GM21717 (cell line): ENCODE results near the gene AKAP6.
A peak's percentile ranks its signal among the peaks of the same experiment; 100 is the strongest.

Experiments
- ATAC-seq: cut with Tn5 transposase; IDR thresholded peaks from one replicate; pipeline ENCODE4 v1.9.1; 2021; ENCODE audit warnings: mild to moderate bottlenecking, moderate library complexity; ENCODE audit not compliant: unreplicated experiment

The AKAP6 gene

DNA sequence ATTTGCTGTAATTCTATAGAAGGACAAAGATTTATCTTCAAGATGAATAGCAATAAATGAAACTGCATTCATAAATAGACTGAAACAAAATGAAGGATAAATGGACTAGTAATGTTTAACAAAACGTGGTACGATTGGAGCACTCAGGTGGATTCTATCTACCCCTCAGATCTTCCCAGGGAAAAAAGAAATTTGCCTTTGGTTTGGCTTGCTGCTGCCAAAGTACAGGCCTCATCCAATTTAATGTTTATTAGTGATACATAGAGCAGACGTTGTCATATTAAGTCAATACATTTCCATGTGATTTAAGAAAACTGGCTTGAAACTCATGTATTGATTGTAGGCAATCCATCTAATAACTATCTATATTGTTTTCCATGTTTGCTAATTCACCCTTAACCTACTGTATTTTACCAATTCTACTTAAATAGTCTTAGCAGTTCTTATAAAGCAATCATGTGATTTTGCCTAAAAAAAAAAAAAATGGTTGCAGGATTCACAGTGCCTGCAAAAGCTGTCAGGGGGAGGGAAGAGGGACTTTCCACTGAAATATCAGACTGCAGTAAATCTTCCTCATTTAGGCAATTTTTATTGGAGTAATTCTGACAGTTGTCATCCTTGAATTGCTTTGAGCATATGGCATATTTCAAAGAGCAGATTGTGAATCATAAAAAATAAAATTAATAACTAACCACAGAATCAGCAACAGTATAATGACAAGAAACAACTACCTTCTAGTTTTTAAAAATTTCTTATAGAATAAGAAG is 367.4 kb downstream of the AKAP6 start:
- no peak for ATAC-seq

DNA sequence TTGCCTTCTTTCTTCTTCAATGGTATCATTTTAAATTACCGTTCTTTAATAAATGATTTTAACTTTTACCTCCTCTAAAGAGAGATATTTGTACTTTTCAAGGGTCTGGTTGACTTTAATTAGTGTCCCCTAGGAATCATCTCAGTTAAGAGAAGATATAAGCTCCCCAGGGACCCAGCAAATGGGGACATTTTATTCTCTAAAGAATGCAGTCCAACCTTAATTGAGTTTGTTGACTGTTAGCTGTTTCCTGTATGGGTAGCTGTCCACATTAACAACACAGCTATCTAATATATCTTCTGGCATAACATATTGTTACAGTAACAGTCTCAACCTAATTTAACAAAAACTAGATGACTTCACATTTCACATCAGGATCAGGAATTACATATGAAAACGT is 368.0 kb downstream of the AKAP6 start:
- no peak for ATAC-seq

- no peak for ATAC-seq
Measured at GRCh38 chr14:32697704-32698103, 368.6 kb downstream of the AKAP6 start.

DNA sequence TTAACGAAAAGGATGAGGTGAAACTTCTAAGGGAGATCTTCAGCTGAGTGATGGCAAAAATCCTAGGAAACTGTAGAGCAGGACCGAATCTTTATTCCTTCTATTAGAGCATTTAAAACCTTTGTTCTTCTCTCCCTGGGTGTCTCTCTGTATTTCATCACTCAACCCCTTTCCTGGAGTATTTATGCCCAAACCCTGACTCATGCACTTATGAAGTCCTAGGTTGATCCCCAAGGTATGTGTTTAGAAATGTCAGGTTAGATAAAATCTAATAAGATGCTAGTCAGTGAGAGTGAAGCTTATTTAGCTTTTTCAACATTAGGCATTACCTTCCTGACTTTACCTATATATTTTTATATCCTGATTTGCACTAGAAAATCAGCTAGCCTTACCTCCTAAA is 369.7 kb downstream of the AKAP6 start:
- no peak for ATAC-seq

DNA sequence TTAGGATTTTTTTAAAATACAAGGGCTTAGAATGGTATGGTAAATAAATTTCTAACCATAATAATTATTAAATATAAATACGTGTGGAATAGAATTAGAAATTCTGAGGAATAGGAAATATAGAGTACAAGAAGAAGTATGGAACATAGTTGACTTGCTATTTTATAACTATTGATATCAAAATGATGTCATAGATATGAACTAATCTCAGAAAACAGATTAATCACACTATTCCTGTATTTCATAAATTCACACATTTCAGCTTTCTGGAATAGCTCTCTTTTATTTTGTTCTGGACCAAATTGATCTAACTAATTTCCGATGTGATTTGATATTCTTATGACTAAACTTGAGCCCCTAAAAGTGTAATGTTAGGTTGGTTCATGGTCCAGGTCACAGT is 372.4 kb downstream of the AKAP6 start:
- no peak for ATAC-seq

- ATAC-seq: no peak
Measured at GRCh38 chr14:32702088-32702487, 373.0 kb downstream of the AKAP6 start.

DNA sequence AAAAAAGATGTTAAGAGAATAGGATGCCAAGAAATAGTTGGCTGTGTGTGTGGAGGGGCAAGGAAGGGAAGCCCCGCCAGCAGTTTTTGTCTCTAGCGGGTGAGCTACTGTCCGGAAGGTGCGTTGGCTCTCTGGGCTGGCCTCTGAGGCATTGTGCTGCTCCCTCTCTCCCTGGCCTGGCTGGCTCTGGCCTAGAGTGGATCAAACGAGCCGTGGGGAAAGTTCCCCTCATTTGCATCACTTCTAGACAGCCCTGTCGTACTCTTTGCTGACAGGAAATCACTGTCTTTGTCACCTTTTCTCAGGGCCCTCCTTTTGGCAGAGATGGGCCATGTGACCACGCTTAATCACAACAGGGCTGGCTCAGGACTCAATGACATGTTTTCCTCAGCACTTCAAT is 373.5 kb downstream of the AKAP6 start:
- peak; percentile 89 for ATAC-seq

DNA sequence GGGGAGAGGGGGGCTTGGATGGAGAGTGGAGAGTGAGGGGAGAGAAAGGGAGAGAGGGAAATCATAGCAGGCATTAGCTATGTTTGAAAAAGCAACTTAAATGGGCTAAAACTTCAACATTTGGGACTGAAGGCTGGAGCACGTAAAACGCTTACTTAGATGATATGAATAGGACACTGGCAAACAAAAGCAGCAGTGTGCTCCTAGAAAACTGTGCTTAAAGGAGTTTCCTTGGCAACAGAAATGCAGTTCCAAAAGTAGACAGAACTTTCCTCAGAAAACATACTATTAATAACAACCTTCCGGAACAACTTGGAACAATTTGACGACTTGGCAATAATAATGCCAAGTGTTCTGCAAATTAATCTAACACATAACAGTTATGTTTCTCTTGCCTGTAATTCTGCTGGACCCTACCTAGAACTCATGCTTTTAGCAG is 374.1 kb downstream of the AKAP6 start:
- no peak for ATAC-seq

GRCh38 chr14:32706721-32707519 is 377.8 kb downstream of the AKAP6 start:
- ATAC-seq: no peak

- ATAC-seq: no peak
Measured at GRCh38 chr14:32707742-32708500, 378.8 kb downstream of the AKAP6 start.

- ATAC-seq: no peak
Measured at GRCh38 chr14:32709027-32709426, 379.9 kb downstream of the AKAP6 start.

GRCh38 chr14:32710231-32710671 is 381.2 kb downstream of the AKAP6 start:
- no peak for ATAC-seq

GRCh38 chr14:32710731-32711680 is 381.9 kb downstream of the AKAP6 start:
- ATAC-seq: no peak

DNA sequence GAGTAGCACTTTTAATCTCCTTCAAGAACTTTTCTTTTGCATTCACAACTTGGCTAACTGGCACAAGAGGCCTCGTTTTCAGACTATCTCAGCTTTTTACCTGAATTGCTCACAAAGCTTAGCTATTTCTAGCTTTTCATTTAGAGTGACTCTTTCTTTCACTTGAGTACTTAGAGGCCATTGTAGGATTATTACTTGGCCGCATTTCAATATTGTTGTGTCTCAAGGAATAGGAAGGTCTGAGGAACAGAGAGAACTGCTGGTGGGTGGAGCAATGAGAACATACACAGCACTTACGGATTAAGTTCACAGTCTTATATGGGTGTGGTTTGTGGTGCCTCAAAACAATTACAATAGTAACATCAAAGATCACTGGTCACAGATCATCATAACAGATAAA is 384.8 kb downstream of the AKAP6 start:
- no peak for ATAC-seq

DNA sequence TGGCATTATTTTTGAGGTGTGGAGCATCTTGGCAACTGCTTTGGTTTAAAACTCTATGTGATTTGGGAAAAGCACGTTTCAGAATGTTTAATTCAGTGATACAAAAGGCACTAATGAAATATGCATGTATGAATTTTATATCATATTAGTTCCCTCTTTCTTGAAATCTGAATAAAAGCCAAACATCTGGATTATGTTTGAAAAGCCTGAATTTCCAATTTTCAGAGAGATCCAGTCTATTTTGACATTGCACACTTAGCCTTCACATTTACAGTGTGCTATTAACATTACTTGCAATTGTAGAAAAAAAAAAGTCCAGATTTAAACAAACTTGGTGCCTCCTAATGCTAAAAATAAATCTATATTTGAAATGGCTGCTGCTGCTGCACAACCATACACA is 390.5 kb downstream of the AKAP6 start:
- ATAC-seq: no peak

DNA sequence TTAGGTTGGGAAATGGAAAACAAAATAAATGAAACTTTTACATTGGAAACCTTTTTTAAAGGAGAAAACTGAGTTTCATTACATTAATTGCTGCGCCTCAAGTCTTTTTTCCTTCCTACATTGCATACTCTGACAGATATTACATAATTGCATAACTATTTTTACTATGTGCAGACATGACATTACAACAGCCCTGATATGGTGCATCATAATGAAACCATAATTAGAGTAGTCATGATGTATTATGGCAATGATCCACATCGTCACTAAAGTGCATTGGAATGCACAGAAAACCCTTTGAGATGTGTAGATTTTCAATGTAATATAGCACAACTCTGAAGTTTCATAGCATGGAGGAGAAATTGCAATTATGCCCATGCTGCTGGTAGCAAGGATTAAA is 391.8 kb downstream of the AKAP6 start:
- no peak for ATAC-seq

GRCh38 chr14:32722631-32723183 is 393.6 kb downstream of the AKAP6 start:
- no peak for ATAC-seq

DNA sequence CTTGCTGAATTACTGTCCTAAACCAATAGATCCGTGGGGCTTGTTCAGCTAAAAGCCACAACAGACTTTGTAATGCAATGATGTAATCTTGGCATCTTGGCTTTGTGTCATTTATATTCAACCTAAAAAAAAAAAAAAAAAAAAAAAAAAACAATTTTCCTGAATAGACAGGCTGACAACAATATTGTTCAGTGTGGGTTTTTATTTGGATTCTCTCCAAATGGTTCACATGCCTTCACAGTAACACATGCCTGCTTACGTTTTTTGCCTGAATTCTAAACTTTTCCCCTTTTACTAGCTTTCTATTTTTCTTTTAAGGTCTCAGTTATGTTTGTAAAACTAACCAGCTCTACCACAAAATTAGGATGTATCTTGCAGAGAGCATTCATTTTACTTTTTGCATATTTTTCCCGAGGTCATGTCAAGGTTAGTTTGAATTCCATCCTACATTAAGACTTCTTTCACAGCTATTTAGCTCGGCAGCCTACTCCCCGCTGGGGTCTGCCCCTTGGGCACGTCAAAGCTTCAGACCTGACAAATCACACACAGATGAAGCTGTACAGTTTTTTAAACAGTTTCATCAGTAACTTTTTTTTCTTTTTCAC is 395.9 kb downstream of the AKAP6 start:
- ATAC-seq: no peak

- no peak for ATAC-seq
Measured at GRCh38 chr14:32726516-32726915, 397.4 kb downstream of the AKAP6 start.

DNA sequence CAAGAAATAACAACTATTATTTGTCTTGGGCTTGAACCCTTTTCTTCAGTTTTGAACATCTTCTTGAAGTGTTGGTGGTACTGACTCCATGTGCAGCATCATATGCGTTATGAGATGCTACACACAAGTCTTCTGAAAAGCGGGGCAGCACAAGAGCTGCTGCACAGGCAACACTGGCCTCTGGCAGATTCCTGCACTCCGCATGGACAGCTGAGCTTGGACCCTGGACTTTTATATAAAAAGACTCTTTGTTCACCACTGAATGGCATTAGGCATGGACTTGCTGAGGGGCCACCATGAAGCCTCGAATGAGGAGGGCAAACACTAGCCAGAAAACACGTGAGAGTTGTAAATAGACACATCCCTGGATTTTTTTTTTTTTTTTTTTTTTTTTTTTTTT is 398.7 kb downstream of the AKAP6 start:
- ATAC-seq: no peak
